Measurements from ENCODE around the gene RBPJL.

- TF ChIP-seq RAD21 (IDR thresholded peaks at IDR 0.05; ENCODE audit: low read depth), result peak; percentile 30; the same call in 1 of the 2 replicates
- TF ChIP-seq ZBTB33 (IDR thresholded peaks at IDR 0.05; ENCODE audit: extremely low read depth, insufficient replicate concordance, low read length), result no peak
- no peak for TF ChIP-seq REST (IDR thresholded peaks at IDR 0.05; ENCODE audit: low read depth)
- no peak for TF ChIP-seq ELF1 (IDR thresholded peaks at IDR 0.05; ENCODE audit: borderline replicate concordance, low read depth)
- no peak for TF ChIP-seq POLR2A (IDR thresholded peaks at IDR 0.05; ENCODE audit: borderline replicate concordance, extremely low read depth, insufficient read depth, insufficient read length)
- no peak for TF ChIP-seq ZNF274 (IDR thresholded peaks at IDR 0.05; ENCODE audit: low read depth, low read length)
- TF ChIP-seq ATF3 (IDR thresholded peaks at IDR 0.05), result no peak
- TF ChIP-seq CTCF (IDR thresholded peaks at IDR 0.05 in 2 of 3, conservative IDR thresholded peaks at IDR 0.05 in 1 of 3; ENCODE audit: borderline replicate concordance in 1 of 3, insufficient read depth in 1 of 3, low read depth in 2 of 3, low read length in 2 of 3), result peak; percentile 58 to 97 (median 96)
- TF ChIP-seq SIN3A (IDR thresholded peaks at IDR 0.05; ENCODE audit: low read depth), result no peak
- TF ChIP-seq CEBPB (IDR thresholded peaks at IDR 0.05; ENCODE audit: low read depth), result no peak
- TF ChIP-seq EZH2 (IDR thresholded peaks at IDR 0.05), result no peak
- TF ChIP-seq POLR2AphosphoS5 (IDR thresholded peaks at IDR 0.05; ENCODE audit: low read depth, low read length), result no peak
- no peak for TF ChIP-seq EGR1 (IDR thresholded peaks at IDR 0.05; ENCODE audit: low read depth)
Observed at GRCh38 chr20:45306431-45306982, at the start of gene RBPJL.
